Measurements from ENCODE around the gene CHKB. TPM values are rescaled to one million over a fixed set of nuclear protein-coding genes. Genes with fewer than 3 reads are reported as not detected.

CHKB gene
- total and polyA plus RNA-seq, 2 of the 4 experiments (the other 2 are of a cell fraction), result 8.1 to 36.9 TPM

- no peak for TF ChIP-seq RFX5 (IDR thresholded peaks at IDR 0.05; ENCODE audit: low read depth, low read length)
These were observed 35.2 kb downstream of the CHKB start (continued) for GRCh38 chr22:50547263-50547985.

GRCh38 chr22:50546326-50547262 lies 36.1 kb downstream of the CHKB start:
- no peak overlapping the region for H3K9ac ChIP-seq (ENCODE audit: low read depth, low read length)
- ATAC-seq (ENCODE audit: low read depth) (no peak), DNase-seq (no peak)
- H4K91ac ChIP-seq (ENCODE audit: insufficient read depth, low read depth, low read length), result no peak overlapping the region
- H4K20me1 ChIP-seq (ENCODE audit: insufficient read depth, low read length), result no peaks in the 10 kb centered on the region
- no TSS peak for BruUV-seq (replicated peaks)
- no peak overlapping the region for H2BK120ac ChIP-seq (ENCODE audit: low read depth, low read length)
- no peaks in the 10 kb centered on the region for H3K9me3 ChIP-seq (ENCODE audit: control insufficient read depth, insufficient read depth, low read length)
- no peak overlapping the region for H2AK9ac ChIP-seq (replicated peaks; ENCODE audit: low read depth, low read length, poor library complexity)
- no peaks in the 10 kb centered on the region; the same call in 1 of the 2 replicates for H3K4me1 ChIP-seq (ENCODE audit: control insufficient read depth, insufficient read depth, low read length)
- no peak overlapping the region for H4K8ac ChIP-seq (ENCODE audit: low read depth in 2 of 2, low read length in 2 of 2)
- no peak overlapping the region; the same call in 1 of the 2 replicates for H2AK5ac ChIP-seq (ENCODE audit: low read depth, low read length)
- no peak overlapping the region; the same call in 1 of the 2 replicates for H3K18ac ChIP-seq (ENCODE audit: low read depth, low read length)
- no peak overlapping the region for H3K4me3 ChIP-seq (ENCODE audit: insufficient read depth, low read depth, low read length)
- H3K9me1 ChIP-seq (ENCODE audit: insufficient read depth, low read length), result 0 out of 2 replicates have a peak, but pooled peaks cover 2% of the 10 kb centered on the region
- in situ Hi-C loops (cut with MboI; ENCODE audit: low sequenced_read_pairs) (no loop called here), intact Hi-C loops (cut with micrococcal nuclease) (no loop called here), dilution Hi-C loops (cut with HindIII; ENCODE audit: low sequenced_read_pairs, unreplicated experiment) (no loop called here)
- H3K4ac ChIP-seq (ENCODE audit: low read depth, low read length), result no peak overlapping the region
- H2BK15ac ChIP-seq (ENCODE audit: low read depth, low read length), result no peak overlapping the region
- H3K79me1 ChIP-seq (ENCODE audit: low read depth in 1 of 2, low read length in 2 of 2), result no peaks in the 10 kb centered on the region
- 50% methylated on average over 44 of the region's 78 CpGs; no CpG with 5 or more reads in 1 of the 2 experiments for WGBS, 2 experiments (ENCODE audit: extremely low coverage in 2 of 2, insufficient read length in 1 of 2)
- H3K56ac ChIP-seq (ENCODE audit: extremely low read depth, insufficient read depth, low read length), result no peak overlapping the region
- no peak overlapping the region; the same call in 1 of the 2 replicates for H4K5ac ChIP-seq (ENCODE audit: low read depth, low read length)
- no peak overlapping the region for H3K27ac ChIP-seq (ENCODE audit: insufficient read depth, low read length)
- H3K36me3 ChIP-seq (ENCODE audit: control insufficient read depth, insufficient read depth, low read length), result no peaks in the 10 kb centered on the region
- H3K23ac ChIP-seq (ENCODE audit: low read depth, low read length), result no peak overlapping the region
- H3K14ac ChIP-seq (replicated peaks; ENCODE audit: low read depth, low read length), result no peak overlapping the region
- H2BK20ac ChIP-seq (ENCODE audit: low read depth, low read length), result no peak overlapping the region
- no peak overlapping the region for H2BK5ac ChIP-seq (ENCODE audit: low read depth, low read length, poor library complexity, severe bottlenecking)
- H2AFZ ChIP-seq (replicated peaks; ENCODE audit: low read length, poor library complexity), result no peak overlapping the region
- POLR2A ChIA-PET (ENCODE audit: unreplicated experiment), result no interaction called here
- TF ChIP-seq, protein P1, sequence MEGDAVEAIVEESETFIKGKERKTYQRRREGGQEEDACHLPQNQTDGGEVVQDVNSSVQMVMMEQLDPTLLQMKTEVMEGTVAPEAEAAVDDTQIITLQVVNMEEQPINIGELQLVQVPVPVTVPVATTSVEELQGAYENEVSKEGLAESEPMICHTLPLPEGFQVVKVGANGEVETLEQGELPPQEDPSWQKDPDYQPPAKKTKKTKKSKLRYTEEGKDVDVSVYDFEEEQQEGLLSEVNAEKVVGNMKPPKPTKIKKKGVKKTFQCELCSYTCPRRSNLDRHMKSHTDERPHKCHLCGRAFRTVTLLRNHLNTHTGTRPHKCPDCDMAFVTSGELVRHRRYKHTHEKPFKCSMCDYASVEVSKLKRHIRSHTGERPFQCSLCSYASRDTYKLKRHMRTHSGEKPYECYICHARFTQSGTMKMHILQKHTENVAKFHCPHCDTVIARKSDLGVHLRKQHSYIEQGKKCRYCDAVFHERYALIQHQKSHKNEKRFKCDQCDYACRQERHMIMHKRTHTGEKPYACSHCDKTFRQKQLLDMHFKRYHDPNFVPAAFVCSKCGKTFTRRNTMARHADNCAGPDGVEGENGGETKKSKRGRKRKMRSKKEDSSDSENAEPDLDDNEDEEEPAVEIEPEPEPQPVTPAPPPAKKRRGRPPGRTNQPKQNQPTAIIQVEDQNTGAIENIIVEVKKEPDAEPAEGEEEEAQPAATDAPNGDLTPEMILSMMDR (conservative IDR thresholded peaks at IDR 0.05; ENCODE audit: low read depth, low read length), result no peak
- TF ChIP-seq BHLHE40 (IDR thresholded peaks at IDR 0.05; ENCODE audit: low read depth, low read length), result no peak
- no peak for TF ChIP-seq RCOR1 (IDR thresholded peaks at IDR 0.05; ENCODE audit: insufficient replicate concordance, low read length)
- no peak for TF ChIP-seq MAFK (IDR thresholded peaks at IDR 0.05; ENCODE audit: low read depth, low read length)
- TF ChIP-seq, protein P2, sequence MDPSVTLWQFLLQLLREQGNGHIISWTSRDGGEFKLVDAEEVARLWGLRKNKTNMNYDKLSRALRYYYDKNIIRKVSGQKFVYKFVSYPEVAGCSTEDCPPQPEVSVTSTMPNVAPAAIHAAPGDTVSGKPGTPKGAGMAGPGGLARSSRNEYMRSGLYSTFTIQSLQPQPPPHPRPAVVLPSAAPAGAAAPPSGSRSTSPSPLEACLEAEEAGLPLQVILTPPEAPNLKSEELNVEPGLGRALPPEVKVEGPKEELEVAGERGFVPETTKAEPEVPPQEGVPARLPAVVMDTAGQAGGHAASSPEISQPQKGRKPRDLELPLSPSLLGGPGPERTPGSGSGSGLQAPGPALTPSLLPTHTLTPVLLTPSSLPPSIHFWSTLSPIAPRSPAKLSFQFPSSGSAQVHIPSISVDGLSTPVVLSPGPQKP (IDR thresholded peaks at IDR 0.05; ENCODE audit: borderline replicate concordance, low read depth, low read length), result no peak
- no peak for TF ChIP-seq RFX5 (IDR thresholded peaks at IDR 0.05; ENCODE audit: low read depth, low read length)
- TF ChIP-seq SMC3 (IDR thresholded peaks at IDR 0.05; ENCODE audit: low read depth, low read length), result no peak
- TF ChIP-seq CEBPB (IDR thresholded peaks at IDR 0.05; ENCODE audit: low read depth, low read length), result no peak
- TF ChIP-seq POLR2A (IDR thresholded peaks at IDR 0.05; ENCODE audit: low read depth, low read length), result no peak
- no peak overlapping the region for H3K4me2 ChIP-seq (ENCODE audit: low read depth, low read length)
- CTCF ChIA-PET, result no interaction called here
- H3K27me3 ChIP-seq (ENCODE audit: control insufficient read depth, insufficient read depth, low read length), result peaks cover 65% of the 10 kb centered on the region
